ENCODE measurements around the gene MRTFA. TPM values are rescaled to one million over a fixed set of nuclear protein-coding genes. Genes with fewer than 3 reads are reported as not detected.

Gene MRTFA
- total and polyA plus RNA-seq, 4 donors = 7.5 to 22.0 (median 9.6) TPM

DNA sequence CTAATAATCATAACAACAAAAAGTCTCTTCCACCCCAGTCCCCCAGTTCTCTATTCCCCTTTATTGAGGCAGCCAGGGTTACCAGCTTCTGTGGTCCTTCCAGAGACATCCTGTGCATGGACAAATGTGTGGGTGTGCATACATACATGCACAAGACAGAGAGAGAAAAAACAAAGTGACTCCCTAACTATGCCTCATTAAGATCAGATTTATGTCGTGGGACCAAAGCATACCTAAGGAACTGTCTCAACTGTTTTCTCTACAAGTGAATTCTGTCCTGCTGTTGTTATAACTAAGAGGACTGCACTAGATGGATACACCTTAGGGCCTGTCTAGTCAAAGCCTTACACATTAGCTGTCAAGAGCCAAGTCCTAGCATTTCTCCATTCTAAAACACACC lies 106.7 kb downstream of the MRTFA start (continued):
- TF ChIP-seq, protein P1, sequence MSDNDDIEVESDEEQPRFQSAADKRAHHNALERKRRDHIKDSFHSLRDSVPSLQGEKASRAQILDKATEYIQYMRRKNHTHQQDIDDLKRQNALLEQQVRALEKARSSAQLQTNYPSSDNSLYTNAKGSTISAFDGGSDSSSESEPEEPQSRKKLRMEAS (IDR thresholded peaks at IDR 0.05) = no peak
- TF ChIP-seq GABPA (IDR thresholded peaks at IDR 0.05 in 1 of 2, conservative IDR thresholded peaks at IDR 0.05 in 1 of 2) (no peak), TAF1 (conservative IDR thresholded peaks at IDR 0.05) (no peak), NR2F2 (IDR thresholded peaks at IDR 0.05) (no peak), EGR1 (IDR thresholded peaks at IDR 0.05; ENCODE audit: low read depth in 2 of 2) (no peak), HNF4A (conservative IDR thresholded peaks at IDR 0.05) (no peak), HNF4G (IDR thresholded peaks at IDR 0.05) (no peak), SP1 (IDR thresholded peaks at IDR 0.05) (no peak), RAD21 (IDR thresholded peaks at IDR 0.05) (no peak)
- TF ChIP-seq, protein P2, sequence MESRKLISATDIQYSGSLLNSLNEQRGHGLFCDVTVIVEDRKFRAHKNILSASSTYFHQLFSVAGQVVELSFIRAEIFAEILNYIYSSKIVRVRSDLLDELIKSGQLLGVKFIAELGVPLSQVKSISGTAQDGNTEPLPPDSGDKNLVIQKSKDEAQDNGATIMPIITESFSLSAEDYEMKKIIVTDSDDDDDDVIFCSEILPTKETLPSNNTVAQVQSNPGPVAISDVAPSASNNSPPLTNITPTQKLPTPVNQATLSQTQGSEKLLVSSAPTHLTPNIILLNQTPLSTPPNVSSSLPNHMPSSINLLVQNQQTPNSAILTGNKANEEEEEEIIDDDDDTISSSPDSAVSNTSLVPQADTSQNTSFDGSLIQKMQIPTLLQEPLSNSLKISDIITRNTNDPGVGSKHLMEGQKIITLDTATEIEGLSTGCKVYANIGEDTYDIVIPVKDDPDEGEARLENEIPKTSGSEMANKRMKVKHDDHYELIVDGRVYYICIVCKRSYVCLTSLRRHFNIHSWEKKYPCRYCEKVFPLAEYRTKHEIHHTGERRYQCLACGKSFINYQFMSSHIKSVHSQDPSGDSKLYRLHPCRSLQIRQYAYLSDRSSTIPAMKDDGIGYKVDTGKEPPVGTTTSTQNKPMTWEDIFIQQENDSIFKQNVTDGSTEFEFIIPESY (IDR thresholded peaks at IDR 0.05) = no peak

DNA sequence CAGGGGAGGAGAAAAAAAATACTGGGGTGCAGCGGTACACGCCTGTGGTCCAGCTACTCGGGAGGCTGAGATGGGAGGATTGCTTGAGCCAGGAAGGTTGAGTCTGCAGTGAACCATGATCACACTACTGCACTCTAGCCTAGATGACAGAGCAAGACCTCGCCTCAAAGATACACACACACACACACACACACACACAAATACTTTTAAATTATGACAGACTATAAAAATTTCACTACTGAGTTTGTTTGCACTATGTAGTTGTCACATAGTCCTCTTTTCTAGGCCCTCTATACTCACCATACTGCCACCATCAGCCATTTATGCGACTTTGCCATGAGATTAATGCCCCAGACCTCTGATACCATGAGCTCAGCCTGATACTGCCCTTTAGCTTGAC lies 109.6 kb downstream of the MRTFA start:
- Histone ChIP-seq H3K9ac (ENCODE audit: low read depth in 1 of 2, low read length in 2 of 2) (no peak overlapping the region), H3K9me3 (ENCODE audit: control insufficient read depth in 4 of 4, low read length in 3 of 4) (no peaks in the 10 kb centered on the region), H3K27me3 (ENCODE audit: control insufficient read depth in 4 of 4, insufficient read depth in 4 of 4, low read length in 3 of 4) (no peaks in the 10 kb centered on the region), H3K36me3 (ENCODE audit: control insufficient read depth in 4 of 4, insufficient read depth in 3 of 4, low read depth in 1 of 4, low read length in 3 of 4) (peaks cover 0 to 2% (median 0%) of the 10 kb centered on the region in 4 donors), H3K4me3 (ENCODE audit: low read depth in 1 of 3, low read length in 3 of 3) (no peak overlapping the region), H3K27ac (ENCODE audit: low read depth in 1 of 2, low read length in 2 of 2) (no peak overlapping the region), H3K4me1 (ENCODE audit: control insufficient read depth in 4 of 4, insufficient read depth in 4 of 4, low read length in 3 of 4) (peaks cover 0 to 10% (median 2%) of the 10 kb centered on the region in 4 donors)
- WGBS = 96% methylated on average over 5 of the region's 5 CpGs
- no peak for DNase-seq (ENCODE audit: low spot score)
- no peak for TF ChIP-seq JUND (IDR thresholded peaks at IDR 0.05)
- TF ChIP-seq, protein P1 (IDR thresholded peaks at IDR 0.05) = no peak
- TF ChIP-seq YY1 (IDR thresholded peaks at IDR 0.05) = no peak
- no peak for TF ChIP-seq TAF1 (conservative IDR thresholded peaks at IDR 0.05)
- TF ChIP-seq RAD21 (IDR thresholded peaks at IDR 0.05) = no peak
- TF ChIP-seq, protein P3, sequence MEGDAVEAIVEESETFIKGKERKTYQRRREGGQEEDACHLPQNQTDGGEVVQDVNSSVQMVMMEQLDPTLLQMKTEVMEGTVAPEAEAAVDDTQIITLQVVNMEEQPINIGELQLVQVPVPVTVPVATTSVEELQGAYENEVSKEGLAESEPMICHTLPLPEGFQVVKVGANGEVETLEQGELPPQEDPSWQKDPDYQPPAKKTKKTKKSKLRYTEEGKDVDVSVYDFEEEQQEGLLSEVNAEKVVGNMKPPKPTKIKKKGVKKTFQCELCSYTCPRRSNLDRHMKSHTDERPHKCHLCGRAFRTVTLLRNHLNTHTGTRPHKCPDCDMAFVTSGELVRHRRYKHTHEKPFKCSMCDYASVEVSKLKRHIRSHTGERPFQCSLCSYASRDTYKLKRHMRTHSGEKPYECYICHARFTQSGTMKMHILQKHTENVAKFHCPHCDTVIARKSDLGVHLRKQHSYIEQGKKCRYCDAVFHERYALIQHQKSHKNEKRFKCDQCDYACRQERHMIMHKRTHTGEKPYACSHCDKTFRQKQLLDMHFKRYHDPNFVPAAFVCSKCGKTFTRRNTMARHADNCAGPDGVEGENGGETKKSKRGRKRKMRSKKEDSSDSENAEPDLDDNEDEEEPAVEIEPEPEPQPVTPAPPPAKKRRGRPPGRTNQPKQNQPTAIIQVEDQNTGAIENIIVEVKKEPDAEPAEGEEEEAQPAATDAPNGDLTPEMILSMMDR (IDR thresholded peaks at IDR 0.05; ENCODE audit: low read depth, low read length, missing input control) = no peak
- TF ChIP-seq RXRA (IDR thresholded peaks at IDR 0.05) = no peak
- no peak for TF ChIP-seq HNF4G (IDR thresholded peaks at IDR 0.05)
- TF ChIP-seq NR2F2 (IDR thresholded peaks at IDR 0.05) = no peak
- TF ChIP-seq, protein P2 (IDR thresholded peaks at IDR 0.05) = no peak
- TF ChIP-seq, protein P4, sequence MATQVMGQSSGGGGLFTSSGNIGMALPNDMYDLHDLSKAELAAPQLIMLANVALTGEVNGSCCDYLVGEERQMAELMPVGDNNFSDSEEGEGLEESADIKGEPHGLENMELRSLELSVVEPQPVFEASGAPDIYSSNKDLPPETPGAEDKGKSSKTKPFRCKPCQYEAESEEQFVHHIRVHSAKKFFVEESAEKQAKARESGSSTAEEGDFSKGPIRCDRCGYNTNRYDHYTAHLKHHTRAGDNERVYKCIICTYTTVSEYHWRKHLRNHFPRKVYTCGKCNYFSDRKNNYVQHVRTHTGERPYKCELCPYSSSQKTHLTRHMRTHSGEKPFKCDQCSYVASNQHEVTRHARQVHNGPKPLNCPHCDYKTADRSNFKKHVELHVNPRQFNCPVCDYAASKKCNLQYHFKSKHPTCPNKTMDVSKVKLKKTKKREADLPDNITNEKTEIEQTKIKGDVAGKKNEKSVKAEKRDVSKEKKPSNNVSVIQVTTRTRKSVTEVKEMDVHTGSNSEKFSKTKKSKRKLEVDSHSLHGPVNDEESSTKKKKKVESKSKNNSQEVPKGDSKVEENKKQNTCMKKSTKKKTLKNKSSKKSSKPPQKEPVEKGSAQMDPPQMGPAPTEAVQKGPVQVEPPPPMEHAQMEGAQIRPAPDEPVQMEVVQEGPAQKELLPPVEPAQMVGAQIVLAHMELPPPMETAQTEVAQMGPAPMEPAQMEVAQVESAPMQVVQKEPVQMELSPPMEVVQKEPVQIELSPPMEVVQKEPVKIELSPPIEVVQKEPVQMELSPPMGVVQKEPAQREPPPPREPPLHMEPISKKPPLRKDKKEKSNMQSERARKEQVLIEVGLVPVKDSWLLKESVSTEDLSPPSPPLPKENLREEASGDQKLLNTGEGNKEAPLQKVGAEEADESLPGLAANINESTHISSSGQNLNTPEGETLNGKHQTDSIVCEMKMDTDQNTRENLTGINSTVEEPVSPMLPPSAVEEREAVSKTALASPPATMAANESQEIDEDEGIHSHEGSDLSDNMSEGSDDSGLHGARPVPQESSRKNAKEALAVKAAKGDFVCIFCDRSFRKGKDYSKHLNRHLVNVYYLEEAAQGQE (IDR thresholded peaks at IDR 0.05) = no peak
- no peak for TF ChIP-seq FOXA1 (IDR thresholded peaks at IDR 0.05)
- TF ChIP-seq, protein P5, sequence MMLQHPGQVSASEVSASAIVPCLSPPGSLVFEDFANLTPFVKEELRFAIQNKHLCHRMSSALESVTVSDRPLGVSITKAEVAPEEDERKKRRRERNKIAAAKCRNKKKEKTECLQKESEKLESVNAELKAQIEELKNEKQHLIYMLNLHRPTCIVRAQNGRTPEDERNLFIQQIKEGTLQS (IDR thresholded peaks at IDR 0.05) = no peak
- TF ChIP-seq EGR1 (IDR thresholded peaks at IDR 0.05; ENCODE audit: low read depth in 2 of 2) = no peak
